ENCODE measurements around the gene ARHGEF3.

GRCh38 chr3:56704706-56705105 is 97.0 kb downstream of the ARHGEF3 start:
- TF ChIP-seq CTCF (conservative IDR thresholded peaks at IDR 0.05; ENCODE audit: low read depth, low read length) (no peak), EZH2 (IDR thresholded peaks at IDR 0.05; ENCODE audit: borderline replicate concordance, low read depth, low read length, poor library complexity, severe bottlenecking) (no peak)

Data from A673 (cell line).